Measurements from ENCODE around the gene CLIP1. TPM values are rescaled to one million over a fixed set of nuclear protein-coding genes. Genes with fewer than 3 reads are reported as not detected.

The CLIP1 gene
- total and polyA plus RNA-seq, 2 of the 8 experiments (the other 6 are each of a cell fraction or from before 2014, with no cell fraction given), result 19.0 to 27.6 TPM

GRCh38 chr12:122327014-122327413 lies 95.5 kb downstream of the CLIP1 start (continued):
- TF ChIP-seq RNF2 (IDR thresholded peaks at IDR 0.05; ENCODE audit: borderline replicate concordance, low read depth, low read length, missing control alignments, poor library complexity, severe bottlenecking), result no peak
- no peak for TF ChIP-seq CTCF (IDR thresholded peaks at IDR 0.05; ENCODE audit: control extremely low read depth in 1 of 3, insufficient read depth in 1 of 3, low read depth in 1 of 3, low read length in 3 of 3)
- TF ChIP-seq SP4 (IDR thresholded peaks at IDR 0.05; ENCODE audit: low read length), result no peak

Measured in H1 (cell line).